Effector CD8-positive, alpha-beta T cell (primary cell): ENCODE results near the gene UBR2.
"Not testable (repeated sequence)": the region's sequence is repeated elsewhere in the genome, so short reads cannot be mapped to it uniquely, and the experiment has no call there.

Experiments
- DNase-seq: peaks from one replicate; lab custom pipeline; 2025; lab: John Stamatoyannopoulos, UW

Gene UBR2

DNA sequence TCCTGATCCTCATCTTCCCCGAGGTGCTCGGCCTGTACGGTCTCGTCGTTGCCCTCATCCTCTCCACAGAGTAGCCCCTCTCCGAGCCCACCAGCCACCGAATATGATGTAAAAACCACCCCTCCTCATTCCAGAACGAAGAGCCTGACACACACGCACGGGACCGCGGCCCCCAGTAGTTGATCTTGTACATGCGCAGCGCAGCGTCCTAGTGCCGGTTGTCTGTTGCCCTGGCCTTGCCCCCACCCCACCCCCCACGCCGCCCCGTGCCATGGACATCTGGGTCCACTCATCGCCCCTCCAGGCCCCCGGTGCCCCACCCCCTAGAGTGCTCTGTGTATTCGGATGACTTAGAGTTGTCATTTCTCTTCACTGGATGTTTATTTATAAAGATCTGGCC, 163.8 kb downstream of the UBR2 start:
- DNase-seq, result no peak

DNA sequence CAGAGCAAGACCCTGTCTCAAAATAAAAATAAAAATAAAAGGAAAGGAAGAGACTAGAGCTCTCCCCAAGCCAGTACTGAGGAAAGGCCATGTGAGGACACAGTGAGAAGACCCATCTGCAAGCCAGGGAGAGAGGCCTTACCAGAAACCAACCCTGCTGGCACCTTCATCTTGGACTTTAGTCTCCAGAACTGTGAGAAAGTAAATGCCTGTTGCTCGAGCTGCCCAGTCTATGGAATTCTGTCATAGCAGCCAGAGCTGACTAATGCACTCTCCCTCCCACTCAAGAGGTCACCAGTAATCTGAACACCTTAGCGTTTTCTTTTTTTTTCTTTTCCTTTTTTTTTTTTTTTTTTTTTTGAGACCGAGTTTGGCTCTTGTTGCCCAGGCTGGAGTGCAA, 165.9 kb downstream of the UBR2 start:
- no peak for DNase-seq

DNA sequence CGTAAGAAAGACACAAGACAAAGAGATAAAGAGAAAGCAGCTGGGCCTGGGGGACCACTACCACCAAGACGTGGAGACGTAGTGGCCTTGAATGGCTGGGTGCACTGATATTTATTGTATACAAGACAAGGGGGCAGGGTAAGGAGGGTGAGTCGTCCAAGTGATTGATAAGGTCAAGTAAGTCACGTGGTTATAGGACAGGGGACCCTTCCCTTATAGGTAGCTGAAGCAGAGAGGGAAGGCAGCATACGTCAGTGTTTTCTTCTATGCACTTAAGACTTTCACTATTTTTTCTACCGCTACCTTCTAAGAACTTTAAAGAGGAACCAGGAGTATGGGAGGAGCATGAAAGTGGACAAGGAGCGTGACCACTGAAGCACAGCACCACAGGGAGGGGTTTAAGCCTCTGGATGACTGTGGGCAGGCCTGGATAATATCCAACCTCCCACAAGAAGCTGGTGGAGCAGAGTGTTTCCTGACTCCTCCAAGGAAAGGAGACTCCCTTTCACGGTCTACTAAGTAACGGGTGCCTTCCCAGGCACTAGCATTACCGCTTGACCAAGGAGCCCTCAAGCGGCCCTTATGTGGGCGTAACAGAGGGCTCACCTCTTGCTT, 170.1 kb downstream of the UBR2 start:
- not testable (repeated sequence) for DNase-seq

DNA sequence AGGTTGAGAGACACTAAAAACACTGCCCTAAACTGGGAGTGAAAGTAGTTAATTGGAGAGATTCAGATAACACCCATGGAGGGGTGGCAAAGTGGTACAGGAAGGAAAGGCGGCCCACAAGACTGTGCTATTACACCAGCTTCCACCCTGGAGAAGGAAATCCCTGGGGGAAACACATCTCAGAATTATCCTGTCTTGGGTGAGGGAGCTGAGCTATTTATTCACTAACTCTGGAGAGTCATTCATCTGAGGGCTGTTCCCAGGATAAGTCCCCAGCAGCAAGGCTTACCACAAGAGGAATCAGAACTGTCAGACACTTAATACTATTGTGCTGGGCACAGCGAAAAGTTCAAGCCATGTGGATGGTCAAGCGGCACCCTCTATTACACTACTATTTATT, 172.1 kb downstream of the UBR2 start:
- no peak for DNase-seq

DNA sequence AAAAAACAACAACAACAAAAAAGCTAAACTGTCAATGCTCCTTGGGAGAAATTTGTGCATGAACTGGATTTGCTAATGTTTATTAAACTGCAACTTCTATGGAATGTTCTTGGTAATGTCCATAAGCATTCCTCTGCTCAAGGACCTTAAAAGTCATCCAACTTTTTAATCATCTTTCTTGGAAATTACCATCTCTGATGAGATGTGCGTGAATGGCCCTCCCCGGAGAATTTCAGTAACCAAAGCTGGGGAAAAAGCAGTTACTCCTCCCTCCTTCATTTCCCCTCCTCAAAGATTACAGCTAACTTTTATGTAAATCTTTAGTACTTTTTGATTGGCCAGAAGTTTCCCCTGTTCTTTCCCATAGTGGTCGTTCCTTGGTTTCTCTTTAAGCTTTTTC, 176.9 kb downstream of the UBR2 start:
- no peak for DNase-seq

DNA sequence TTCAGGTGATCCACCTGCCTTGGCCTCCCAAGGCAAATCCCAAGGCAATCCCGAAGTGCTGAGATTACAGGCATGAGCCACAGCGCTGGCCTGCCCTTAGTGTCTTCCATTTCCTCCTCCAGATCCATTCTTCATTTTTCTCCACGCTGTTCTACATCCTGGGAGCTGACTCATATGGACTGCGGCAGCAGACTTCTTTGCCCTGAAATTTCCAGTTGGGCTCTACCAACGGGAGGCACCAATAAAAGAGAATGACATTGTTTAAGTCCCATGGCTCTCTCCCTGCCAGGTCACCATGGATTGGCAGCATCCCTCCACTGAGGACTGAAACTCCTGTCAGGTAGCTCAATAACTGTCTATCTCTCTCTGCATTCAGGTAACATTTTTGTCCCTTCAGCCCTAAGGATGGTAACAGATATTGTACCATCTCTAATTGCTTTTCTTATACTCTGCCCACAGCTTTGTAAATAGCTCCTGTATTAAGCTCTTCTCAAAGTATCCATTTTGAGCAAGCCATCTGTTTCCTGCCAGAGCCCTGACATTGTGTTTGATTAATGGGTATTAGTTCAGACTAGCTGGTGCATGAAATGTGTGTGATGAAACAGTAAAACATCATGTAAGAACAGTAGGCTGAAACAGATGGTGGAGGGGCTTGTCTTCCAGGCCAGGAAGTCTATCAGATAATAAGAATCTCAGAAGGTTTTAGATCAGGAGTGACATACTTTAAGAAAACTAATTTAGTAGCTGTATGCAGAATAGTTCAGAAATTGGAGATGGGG, 178.5 kb downstream of the UBR2 start:
- DNase-seq, result no peak
